GM18873 (cell line): Measurements from ENCODE around the gene SHANK1.
"Not testable (repeated sequence)": the region's sequence is repeated elsewhere in the genome, so short reads cannot be mapped to it uniquely, and the experiment has no call there.

ENCODE experiments used
- ATAC-seq: cut with Tn5 transposase; IDR thresholded peaks from one replicate; pipeline ENCODE4 v1.9.1; 2021; ENCODE audit warnings: mild to moderate bottlenecking, moderate library complexity, moderate number of reproducible peaks; ENCODE audit not compliant: unreplicated experiment, low FRiP score

Gene SHANK1

GRCh38 chr19:50719566-50719965 is at the start of gene SHANK1:
SHANK1 (minus strand) TSS chr19:50719802; CDS start chr19:50716919, 2,883 bp downstream.
- ATAC-seq = no peak

GRCh38 chr19:50768277-50768676 is 48.7 kb upstream of the SHANK1 start:
- ATAC-seq = no peak

- ATAC-seq = not testable (repeated sequence)
Observed at GRCh38 chr19:50767263-50767662, 47.7 kb upstream of the SHANK1 start.

- not testable (repeated sequence) for ATAC-seq
Observed at GRCh38 chr19:50766746-50767145, 47.1 kb upstream of the SHANK1 start.

GRCh38 chr19:50764409-50764808 is 44.8 kb upstream of the SHANK1 start:
- no peak for ATAC-seq

- ATAC-seq = not testable (repeated sequence)
Observed at GRCh38 chr19:50763521-50763920, 43.9 kb upstream of the SHANK1 start.

GRCh38 chr19:50761501-50761900 is 41.9 kb upstream of the SHANK1 start:
- ATAC-seq = not testable (repeated sequence)

- ATAC-seq = no peak
Observed at GRCh38 chr19:50759886-50760285, 40.3 kb upstream of the SHANK1 start.

GRCh38 chr19:50759076-50759475 is 39.5 kb upstream of the SHANK1 start:
- ATAC-seq = not testable (repeated sequence)

- ATAC-seq = not testable (repeated sequence)
Observed at GRCh38 chr19:50757624-50758023, 38.0 kb upstream of the SHANK1 start.

- not testable (repeated sequence) for ATAC-seq
Observed at GRCh38 chr19:50756244-50756643, 36.6 kb upstream of the SHANK1 start.

GRCh38 chr19:50753879-50754278 is 34.3 kb upstream of the SHANK1 start:
- no peak for ATAC-seq

- no peak for ATAC-seq
Observed at GRCh38 chr19:50750010-50750409, 30.4 kb upstream of the SHANK1 start.

- no peak for ATAC-seq
Observed at GRCh38 chr19:50749490-50749889, 29.9 kb upstream of the SHANK1 start.

GRCh38 chr19:50747141-50747540 is 27.5 kb upstream of the SHANK1 start:
- not testable (repeated sequence) for ATAC-seq

- ATAC-seq = no peak
Observed at GRCh38 chr19:50745221-50745620, 25.6 kb upstream of the SHANK1 start.

- no peak for ATAC-seq
Observed at GRCh38 chr19:50743537-50743936, 23.9 kb upstream of the SHANK1 start.

- no peak for ATAC-seq
Observed at GRCh38 chr19:50741179-50741933, 21.8 kb upstream of the SHANK1 start.

- ATAC-seq = no peak
Observed at GRCh38 chr19:50739914-50740426, 20.4 kb upstream of the SHANK1 start.

GRCh38 chr19:50739132-50739913 is 19.7 kb upstream of the SHANK1 start:
- no peak for ATAC-seq

- no peak for ATAC-seq
Observed at GRCh38 chr19:50736338-50736737, 16.7 kb upstream of the SHANK1 start.
